ENCODE measurements around the gene OR52K2.
"Not testable (repeated sequence)": the region's sequence is repeated elsewhere in the genome, so short reads cannot be mapped to it uniquely, and the experiment has no call there.

Gene OR52K2

GRCh38 chr11:4479644-4480043, 30.5 kb downstream of the OR52K2 start:
- TF ChIP-seq, protein P1, sequence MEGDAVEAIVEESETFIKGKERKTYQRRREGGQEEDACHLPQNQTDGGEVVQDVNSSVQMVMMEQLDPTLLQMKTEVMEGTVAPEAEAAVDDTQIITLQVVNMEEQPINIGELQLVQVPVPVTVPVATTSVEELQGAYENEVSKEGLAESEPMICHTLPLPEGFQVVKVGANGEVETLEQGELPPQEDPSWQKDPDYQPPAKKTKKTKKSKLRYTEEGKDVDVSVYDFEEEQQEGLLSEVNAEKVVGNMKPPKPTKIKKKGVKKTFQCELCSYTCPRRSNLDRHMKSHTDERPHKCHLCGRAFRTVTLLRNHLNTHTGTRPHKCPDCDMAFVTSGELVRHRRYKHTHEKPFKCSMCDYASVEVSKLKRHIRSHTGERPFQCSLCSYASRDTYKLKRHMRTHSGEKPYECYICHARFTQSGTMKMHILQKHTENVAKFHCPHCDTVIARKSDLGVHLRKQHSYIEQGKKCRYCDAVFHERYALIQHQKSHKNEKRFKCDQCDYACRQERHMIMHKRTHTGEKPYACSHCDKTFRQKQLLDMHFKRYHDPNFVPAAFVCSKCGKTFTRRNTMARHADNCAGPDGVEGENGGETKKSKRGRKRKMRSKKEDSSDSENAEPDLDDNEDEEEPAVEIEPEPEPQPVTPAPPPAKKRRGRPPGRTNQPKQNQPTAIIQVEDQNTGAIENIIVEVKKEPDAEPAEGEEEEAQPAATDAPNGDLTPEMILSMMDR (IDR thresholded peaks at IDR 0.05; ENCODE audit: control insufficient read depth, extremely low read depth, insufficient read depth), result no peak
- no peak for DNase-seq (ENCODE audit: low read depth)
- H3K4me3 ChIP-seq (ENCODE audit: low read depth, low read length), result no peak overlapping the region

DNA sequence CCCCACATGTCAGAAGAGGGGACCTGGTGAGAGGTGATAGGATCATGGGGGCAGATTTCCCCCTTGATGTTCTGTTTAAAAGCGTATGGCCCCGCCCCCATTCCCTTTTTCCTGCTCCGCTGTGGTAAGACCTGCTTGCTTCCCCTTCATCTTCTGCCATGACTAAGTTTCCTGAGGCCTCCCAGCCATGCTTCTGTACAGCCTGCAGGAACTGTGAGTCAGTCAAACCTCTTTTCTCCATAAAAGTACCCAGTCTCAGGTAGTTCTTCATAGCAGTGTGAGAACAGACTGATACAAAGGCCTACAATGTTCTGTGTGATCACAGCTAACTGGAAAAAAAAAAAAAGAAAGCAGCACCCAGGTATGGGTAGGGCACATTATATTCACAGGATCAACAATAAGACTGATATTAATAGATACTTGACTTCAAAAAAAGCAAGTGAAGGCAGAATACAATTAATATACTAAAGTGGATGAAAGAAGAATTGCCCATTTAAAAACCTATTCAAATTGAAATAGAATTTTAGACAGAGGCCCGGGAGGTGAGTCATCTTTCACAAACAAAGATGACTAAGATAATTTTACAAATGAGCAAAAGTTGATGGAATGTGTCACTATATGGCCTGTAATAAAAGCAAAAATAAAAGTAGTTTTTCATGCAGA, 31.6 kb downstream of the OR52K2 start:
- H3K4me3 ChIP-seq (ENCODE audit: low read depth, low read length), result no peak overlapping the region
- no peak for DNase-seq (ENCODE audit: low read depth)
- TF ChIP-seq, protein P1 (IDR thresholded peaks at IDR 0.05; ENCODE audit: control insufficient read depth, extremely low read depth, insufficient read depth), result no peak

- no peak for DNase-seq (ENCODE audit: low read depth)
- TF ChIP-seq, protein P1 (IDR thresholded peaks at IDR 0.05; ENCODE audit: control insufficient read depth, extremely low read depth, insufficient read depth), result no peak
- H3K4me3 ChIP-seq (ENCODE audit: low read depth, low read length), result no peak overlapping the region
Observed at GRCh38 chr11:4481240-4481582, 32.1 kb downstream of the OR52K2 start.

GRCh38 chr11:4482445-4482844, 33.4 kb downstream of the OR52K2 start, which contains the start of gene OR52K1:
Gene OR52K1, plus strand, starts transcription at chr11:4482646. Its CDS starts 6,255 bp downstream, at chr11:4488901.
- no peak within 1 kb of the TSS for H3K4me3 ChIP-seq (ENCODE audit: low read depth, low read length)
- no peak for DNase-seq (ENCODE audit: low read depth)
- TF ChIP-seq, protein P1 (IDR thresholded peaks at IDR 0.05; ENCODE audit: control insufficient read depth, extremely low read depth, insufficient read depth), result no peak

DNA sequence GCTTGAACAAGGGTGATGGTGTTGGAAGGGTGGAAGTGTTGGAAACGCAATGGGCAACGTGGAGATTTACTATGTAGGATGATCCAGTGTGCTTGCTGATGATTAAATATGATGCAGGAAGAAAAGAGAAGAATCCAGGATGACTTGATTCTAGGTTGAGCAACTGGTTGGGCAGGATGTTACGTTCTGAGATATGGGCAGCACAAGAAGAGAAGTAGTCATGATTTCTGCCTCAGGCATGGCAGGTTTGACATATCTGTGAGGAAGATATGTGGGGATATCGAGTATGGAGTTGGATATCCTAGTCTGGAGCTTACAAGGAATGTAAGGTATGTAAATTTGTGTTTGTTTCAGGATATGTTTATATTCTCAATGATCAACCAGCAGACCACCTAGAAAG, 35.2 kb downstream of the OR52K2 start:
- H3K4me3 ChIP-seq (ENCODE audit: low read depth, low read length), result no peak overlapping the region
- TF ChIP-seq, protein P1 (IDR thresholded peaks at IDR 0.05; ENCODE audit: control insufficient read depth, extremely low read depth, insufficient read depth), result no peak
- peak; percentile 43 for DNase-seq (ENCODE audit: low read depth)

- DNase-seq (ENCODE audit: low read depth); H3K4me3 ChIP-seq (ENCODE audit: low read depth, low read length): not testable (repeated sequence)
Observed at GRCh38 chr11:4491405-4491804, 42.3 kb downstream of the OR52K2 start.

- H3K4me3 ChIP-seq (ENCODE audit: low read depth, low read length), result no peak overlapping the region
- DNase-seq (ENCODE audit: low read depth), result no peak
- TF ChIP-seq, protein P1 (IDR thresholded peaks at IDR 0.05; ENCODE audit: control insufficient read depth, extremely low read depth, insufficient read depth), result no peak
Observed at GRCh38 chr11:4491878-4492606, 42.9 kb downstream of the OR52K2 start.

Data from LNCaP clone FGC (cell line).